Nephron progenitor cell (in vitro differentiated cells): Measurements from ENCODE around the gene CFTR.

Experiments used
- DNase-seq: peaks from one replicate; pipeline ENCODE4 v3.0.0; 2021
- H3K27ac Mint-ChIP-seq: 2 replicates; pipeline ENCODE4 v1.8.0; 2021; ENCODE audit warnings: mild to moderate bottlenecking, moderate library complexity, mixed read lengths
- H3K27me3 Mint-ChIP-seq: 2 replicates; pipeline ENCODE4 v1.8.0; 2021; ENCODE audit warnings: mild to moderate bottlenecking, low read depth, mixed read lengths; ENCODE audit not compliant: poor library complexity
- H3K36me3 Mint-ChIP-seq: 2 replicates; pipeline ENCODE4 v1.8.0; 2021; ENCODE audit warnings: low read depth, mixed read lengths
- H3K4me1 Mint-ChIP-seq: 2 replicates; pipeline ENCODE4 v1.8.0; 2021; ENCODE audit warnings: mixed read lengths
- H3K4me3 Mint-ChIP-seq: 2 replicates; pipeline ENCODE4 v1.8.0; 2021; ENCODE audit warnings: mild to moderate bottlenecking, moderate library complexity, mixed read lengths
- H3K9me3 Mint-ChIP-seq: 2 replicates; pipeline ENCODE4 v1.8.0; 2021; ENCODE audit warnings: mild to moderate bottlenecking, moderate library complexity, mixed read lengths
- CTCF ChIP-seq: fragments of 200-600 bp; sonication (generic); IDR thresholded peaks from 2 replicates; pipeline ENCODE4 v1.5.0; 2021; ENCODE audit warnings: antibody characterized with exemption

The CFTR gene

GRCh38 chr7:117682681-117683385, 203.0 kb downstream of the CFTR start:
- no peaks in the 10 kb centered on the region for H3K36me3 Mint-ChIP-seq
- no peak overlapping the region for H3K27ac Mint-ChIP-seq
- peaks cover 21% of the 10 kb centered on the region for H3K4me1 Mint-ChIP-seq
- no peak for TF ChIP-seq CTCF
- no peak for DNase-seq
- no peak overlapping the region for H3K4me3 Mint-ChIP-seq
- no peaks in the 10 kb centered on the region for H3K27me3 Mint-ChIP-seq
- no peaks in the 10 kb centered on the region for H3K9me3 Mint-ChIP-seq

- Mint-ChIP-seq H3K27me3 (no peaks in the 10 kb centered on the region), H3K27ac (no peak overlapping the region), H3K36me3 (no peaks in the 10 kb centered on the region), H3K4me1 (peaks cover 21% of the 10 kb centered on the region), H3K9me3 (no peaks in the 10 kb centered on the region), H3K4me3 (no peak overlapping the region)
- TF ChIP-seq CTCF, result no peak
- DNase-seq, result no peak
These were observed 203.8 kb downstream of the CFTR start for GRCh38 chr7:117683430-117684175.

- Mint-ChIP-seq H3K4me1 (peaks cover 21% of the 10 kb centered on the region), H3K4me3 (no peak overlapping the region), H3K9me3 (no peaks in the 10 kb centered on the region), H3K36me3 (no peaks in the 10 kb centered on the region), H3K27me3 (no peaks in the 10 kb centered on the region), H3K27ac (peak overlapping the region; percentile 20)
- no peak for TF ChIP-seq CTCF
- no peak for DNase-seq
These were observed 206.0 kb downstream of the CFTR start for GRCh38 chr7:117685795-117686194.

- no peak overlapping the region for H3K27ac Mint-ChIP-seq
- DNase-seq, result no peak
- TF ChIP-seq CTCF, result no peak
These were observed 206.6 kb downstream of the CFTR start for GRCh38 chr7:117686311-117686935.

GRCh38 chr7:117688126-117688525, 208.3 kb downstream of the CFTR start:
- Mint-ChIP-seq H3K4me1 (peaks cover 21% of the 10 kb centered on the region), H3K4me3 (no peak overlapping the region), H3K27me3 (no peaks in the 10 kb centered on the region), H3K27ac (no peak overlapping the region), H3K36me3 (no peaks in the 10 kb centered on the region), H3K9me3 (no peaks in the 10 kb centered on the region)
- TF ChIP-seq CTCF, result no peak
- DNase-seq, result no peak

More at GRCh38 chr7:117686311-117686935, 206.6 kb downstream of the CFTR start:
- Mint-ChIP-seq H3K4me1 (peaks cover 21% of the 10 kb centered on the region), H3K27me3 (no peaks in the 10 kb centered on the region), H3K4me3 (no peak overlapping the region), H3K36me3 (no peaks in the 10 kb centered on the region), H3K9me3 (no peaks in the 10 kb centered on the region)
